HepG2 (cell line): ENCODE measurements around the gene HLA-DPA1. TPM values are rescaled to one million over a fixed set of nuclear protein-coding genes. Genes with fewer than 3 reads are reported as not detected.

Experiments used
- ATAC-seq: fragments of 200-7000 bp; cut with Tn5 transposase; 3 replicates; pipeline ENCODE4 v1.9.1; 2020; ENCODE audit warnings: mild to moderate bottlenecking, moderate library complexity
- BruUV-seq: library from RNA; stranded (reverse); fragments of 400-500 nt; replicated peaks from 2 replicates; lab custom pipeline; 2021; lab: Mats Ljungman, UMichigan
- CTCF ChIA-PET: fragments of 300-600 bp; formaldehyde crosslinking; extraction: SDS; loops from one replicate; lab custom pipeline; 2021; ENCODE audit warnings: low total read pairs, inconsistent platforms, low intra/inter-chr PET ratio; lab: Yijun Ruan, JAX
- POLR2A ChIA-PET: fragments of 350-600 bp; sonication (Branson Sonifier 250); formaldehyde crosslinking; loops from one replicate; lab custom pipeline; 2020; ENCODE audit warnings: antibody characterized with exemption, inconsistent platforms; lab: Yijun Ruan, JAX
- DNase-seq: peaks from one replicate; pipeline ENCODE4 v3.0.0-alpha.2; 2015; ENCODE audit warnings: low spot score
- FAIRE-seq: peaks from 3 replicates; lab custom pipeline; 2011; peaks lifted over from hg19 to GRCh38; lab: Jason Lieb, UNC
- H2AFZ ChIP-seq: one replicate; pipeline ENCODE4 v1.6.1; 2011; ENCODE audit warnings: low read length, inconsistent platforms
- H3K27ac ChIP-seq: fragments of 300-600 bp; 3 replicates; pipeline ENCODE4 v1.8.0; 2011; ENCODE audit warnings: mixed run types, mild to moderate bottlenecking, mixed read lengths, low read length, inconsistent platforms; ENCODE audit not compliant: insufficient read depth; ENCODE audit errors: extremely low read length
- H3K27me3 ChIP-seq, 2 experiments: fragments of 200-600 bp in 1 of 2; 2 replicates in 1 of 2; 3 replicates in 1 of 2; pipeline versions ENCODE4 v1.6.0 to v1.8.0; 2011; ENCODE audit warnings: low read length in 2 of 2, mild to moderate bottlenecking in 2 of 2, moderate library complexity in 2 of 2, inconsistent platforms in 1 of 2; ENCODE audit not compliant: insufficient read depth in 2 of 2, control insufficient read depth in 1 of 2
- H3K36me3 ChIP-seq, 2 experiments: fragments of 200-600 bp in 1 of 2; replicated peaks in 1 of 2; 2 replicates in 1 of 2; 3 replicates in 1 of 2; pipeline versions ENCODE4 v1.5.1 to v1.8.0; 2011; ENCODE audit warnings: low read length in 2 of 2, inconsistent platforms in 1 of 2; ENCODE audit not compliant: insufficient read depth in 2 of 2, control insufficient read depth in 1 of 2
- H3K4me1 ChIP-seq: 2 replicates; pipeline ENCODE4 v1.5.1; 2012; ENCODE audit warnings: low read length, inconsistent platforms; ENCODE audit not compliant: insufficient read depth
- H3K4me2 ChIP-seq: 2 replicates; pipeline ENCODE4 v1.6.0; 2011; ENCODE audit warnings: low read depth, low read length, inconsistent platforms
- H3K4me3 ChIP-seq, 3 experiments: fragments of 200-600 bp in 1 of 3; sonication (generic), shearing (Covaris generic) in 1 of 3; replicated peaks in 1 of 3; 2 replicates each; pipeline ENCODE4 v1.5.1; 2011 to 2016; ENCODE audit warnings: low read length in 3 of 3, inconsistent platforms in 2 of 3, low read depth in 2 of 3, mild to moderate bottlenecking in 2 of 3, control low read depth in 1 of 3, mixed read lengths in 1 of 3; ENCODE audit not compliant: insufficient read depth in 1 of 3
- H3K79me2 ChIP-seq: one replicate; pipeline ENCODE4 v1.6.1; 2011; ENCODE audit warnings: low read length, inconsistent platforms; ENCODE audit not compliant: insufficient read depth
- H3K9ac ChIP-seq: 2 replicates; pipeline ENCODE4 v1.6.0; 2011; ENCODE audit warnings: mild to moderate bottlenecking, low read depth, low read length, inconsistent platforms; ENCODE audit not compliant: insufficient read depth
- H3K9me3 ChIP-seq: 2 replicates; pipeline ENCODE4 v1.5.1; 2012; ENCODE audit warnings: mild to moderate bottlenecking, low read length
- H4K20me1 ChIP-seq: 2 replicates; pipeline ENCODE4 v1.6.0; 2011; ENCODE audit warnings: inconsistent platforms, mild to moderate bottlenecking, low read length, moderate library complexity; ENCODE audit not compliant: insufficient read depth
- FOXA1 ChIP-seq, 2 experiments: fragments of 450-650 bp in 1 of 2; sonication (generic) in 1 of 2; formaldehyde crosslinking in 1 of 2; IDR thresholded peaks; 2 replicates each; pipeline versions ENCODE4 v1.4.0 to v1.6.1; 2016 to 2020; ENCODE audit warnings: missing genetic modification reagents in 1 of 2
- HES4 ChIP-seq: sonication (generic); formaldehyde crosslinking; IDR thresholded peaks from 2 replicates; pipeline ENCODE4 v1.9.0; 2021; ENCODE audit warnings: mild to moderate bottlenecking, missing genetic modification reagents, borderline replicate concordance
- JUN ChIP-seq: sonication (generic); formaldehyde crosslinking; IDR thresholded peaks from 2 replicates; pipeline ENCODE4 v1.4.0; 2020; ENCODE audit warnings: mild to moderate bottlenecking, missing genetic modification reagents
- NCOR1 ChIP-seq: fragments of 200-600 bp; sonication (generic); IDR thresholded peaks from 2 replicates; pipeline ENCODE4 v1.7.0; 2017; ENCODE audit warnings: antibody characterized with exemption, low read length, borderline replicate concordance
- NR1H2 ChIP-seq: sonication (generic); formaldehyde crosslinking; IDR thresholded peaks from 2 replicates; pipeline ENCODE4 v1.8.1; 2022; ENCODE audit warnings: low read depth, missing genetic modification reagents, borderline replicate concordance
- NR3C1 ChIP-seq: sonication (generic); formaldehyde crosslinking; IDR thresholded peaks from 2 replicates; pipeline ENCODE4 v1.4.0; 2020; ENCODE audit warnings: missing genetic modification reagents
- RCOR2 ChIP-seq: IDR thresholded peaks from 2 replicates; pipeline ENCODE4 v1.6.1; 2016; ENCODE audit warnings: missing biosample characterization, missing genetic modification reagents
- TOPORS ChIP-seq: sonication (generic); formaldehyde crosslinking; IDR thresholded peaks from 2 replicates; pipeline ENCODE4 v1.8.0; 2023; ENCODE audit warnings: mild to moderate bottlenecking, missing genetic modification reagents
- ZNF235 ChIP-seq: sonication (generic); formaldehyde crosslinking; IDR thresholded peaks from 2 replicates; pipeline ENCODE4 v1.8.1; 2023; ENCODE audit warnings: mild to moderate bottlenecking, missing genetic modification reagents, borderline replicate concordance
- ZNF34 ChIP-seq: sonication (generic); formaldehyde crosslinking; IDR thresholded peaks from 2 replicates; pipeline ENCODE4 v1.4.0; 2020; ENCODE audit warnings: mild to moderate bottlenecking, missing genetic modification reagents, borderline replicate concordance
- ZNF382 ChIP-seq: sonication (generic); formaldehyde crosslinking; IDR thresholded peaks from 2 replicates; pipeline ENCODE4 v1.5.0; 2020; ENCODE audit warnings: missing genetic modification reagents, mild to moderate bottlenecking, borderline replicate concordance
- ZNF781 ChIP-seq: sonication (generic); formaldehyde crosslinking; IDR thresholded peaks from 2 replicates; pipeline ENCODE4 v1.5.1; 2020; ENCODE audit warnings: borderline replicate concordance, mild to moderate bottlenecking, missing genetic modification reagents; ENCODE audit errors: not compliant biosample characterization
- WGBS: methylation state at CpG from one replicate; pipeline ENCODE4 v1.1.6; 2017; ENCODE audit warnings: low lambda C conversion rate; 5-methylcytosine and 5-hydroxymethylcytosine counted together
- in situ Hi-C: cut with HindIII; loops from 2 replicates; pipeline ENCODE4 v1.10.0; 2017; ENCODE audit warnings: low pct_unique_long_range_greater_than_20kb; ENCODE audit not compliant: extremely low pct_ligation_motif_present
- intact Hi-C: fragments of 100-400 bp; cut with micrococcal nuclease; formaldehyde crosslinking; loops from one replicate; pipeline ENCODE4 v1.10.0; 2022; ENCODE audit not compliant: unreplicated experiment
- polyA plus RNA-seq, 8 experiments: library from polyadenylated mRNA; depleted of rRNA in 3 of 8; stranded (reverse) in 7 of 8; unstranded in 1 of 8; fragments of >200 nt; fragmentation: Illumina TruSeq in 4 of 8; extraction: Trizol in 4 of 8; gene quantifications; 2 replicates each; pipeline versions ENCODE4 v1.2.1 to v1.2.3, GENCODE V29; 2011 to 2016; ENCODE audit warnings: low read depth in 4 of 8, missing spikeins in 1 of 8, mixed read lengths in 1 of 8; ENCODE audit not compliant: insufficient read depth in 1 of 8
- total RNA-seq, 5 experiments: library from RNA; depleted of rRNA; stranded (reverse); fragments of >200 nt; fragmentation: Illumina TruSeq; extraction: Trizol; gene quantifications; 2 replicates each; pipeline ENCODE4 v1.2.3, GENCODE V29; 2016; ENCODE audit warnings: low read depth in 1 of 5
- TF ChIP-seq, protein P1 (sequence below): IDR thresholded peaks from 2 replicates; pipeline ENCODE4 v1.6.1; 2016; ENCODE audit warnings: missing compliant biosample characterization, missing genetic modification reagents, borderline replicate concordance
- TF ChIP-seq, protein P2 (sequence below): sonication (generic); formaldehyde crosslinking; IDR thresholded peaks from 2 replicates; pipeline ENCODE4 v1.5.0; 2020; ENCODE audit warnings: mild to moderate bottlenecking, low read depth, missing genetic modification reagents, borderline replicate concordance
- TF ChIP-seq, protein P3 (sequence below): sonication (generic); formaldehyde crosslinking; IDR thresholded peaks from 2 replicates; pipeline ENCODE4 v1.9.0; 2021; ENCODE audit warnings: missing genetic modification reagents, borderline replicate concordance
- TF ChIP-seq, protein P4 (sequence below): sonication (generic); formaldehyde crosslinking; IDR thresholded peaks from 2 replicates; pipeline ENCODE4 v1.4.0; 2020; ENCODE audit warnings: low read depth, mild to moderate bottlenecking, missing genetic modification reagents
- TF ChIP-seq, protein P5 (sequence below): IDR thresholded peaks from 2 replicates; pipeline ENCODE4 v1.6.1; 2016; ENCODE audit warnings: mild to moderate bottlenecking

HLA-DPA1 gene
- total and polyA plus RNA-seq, 2 of the 13 experiments (the other 11 are each of a cell fraction or from before 2014, with no cell fraction given), result not detected

DNA sequence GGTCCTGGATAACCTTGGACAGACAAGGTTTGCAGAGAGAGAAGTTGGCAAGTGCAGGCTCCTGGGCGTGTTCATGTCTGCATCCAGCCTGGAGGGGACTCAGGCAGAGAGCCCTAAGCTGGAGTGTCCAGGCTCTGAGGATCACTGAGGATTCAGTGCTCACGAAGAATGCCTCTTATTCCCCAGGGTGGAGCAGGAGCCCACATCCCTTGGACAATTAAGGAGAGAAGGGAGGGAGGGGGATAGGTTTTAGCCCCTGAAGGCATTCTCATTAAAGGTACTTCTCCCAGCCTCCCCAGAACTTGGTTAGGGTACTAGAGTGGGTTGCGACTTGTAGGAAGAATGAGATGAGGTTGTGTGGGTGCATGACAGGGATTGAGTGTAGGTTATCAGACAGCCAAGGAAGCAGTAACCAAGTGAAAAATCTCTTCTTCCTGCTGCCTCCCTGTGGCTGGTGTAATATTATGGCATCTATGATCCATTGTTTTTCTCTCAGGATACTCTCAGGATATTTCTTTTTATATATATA is 3.0 kb upstream of the HLA-DPA1 start:
- ATAC-seq (no peak), DNase-seq (no peak), FAIRE-seq (no peak)
- H3K27ac ChIP-seq, result no peak overlapping the region
- no peaks in the 10 kb centered on the region for H3K4me1 ChIP-seq
- no TSS peak for BruUV-seq
- no peaks in the 10 kb centered on the region for H3K9me3 ChIP-seq
- H3K79me2 ChIP-seq, result no peaks in the 10 kb centered on the region
- H3K4me2 ChIP-seq, result no peak overlapping the region
- ChIA-PET POLR2A (no interaction called here), CTCF (no interaction called here)
- H3K36me3 ChIP-seq, result no peaks in the 10 kb centered on the region
- no peak overlapping the region for H3K4me3 ChIP-seq
- no peak overlapping the region for H3K9ac ChIP-seq
- H2AFZ ChIP-seq, result no peak overlapping the region
- intact Hi-C loops (no loop called here), in situ Hi-C loops (no loop called here)
- WGBS, result 2% methylated on average over 3 of the region's 3 CpGs
- peaks cover 2 to 42% of the 10 kb centered on the region in 2 experiments; a peak in 4 of 5 replicates for H3K27me3 ChIP-seq
- no peaks in the 10 kb centered on the region for H4K20me1 ChIP-seq
- TF ChIP-seq NCOR1 (no peak), ZNF34 (no peak), ZNF235 (CRISPR knock-in tag) (no peak), TOPORS (CRISPR knock-in tag) (no peak), NR1H2 (CRISPR knock-in tag) (no peak), HES4 (CRISPR knock-in tag) (no peak), FOXA1 (IDR thresholded peaks at IDR 0.05) (no peak), FOXA1 (CRISPR knock-in tag; IDR thresholded peaks at IDR 0.05) (no peak), ZNF382 (CRISPR knock-in tag) (no peak), JUN (CRISPR knock-in tag) (no peak), NR3C1 (CRISPR knock-in tag) (no peak), RCOR2 (CRISPR knock-in tag) (no peak), ZNF781 (CRISPR knock-in tag) (no peak)
- TF ChIP-seq, protein P1, sequence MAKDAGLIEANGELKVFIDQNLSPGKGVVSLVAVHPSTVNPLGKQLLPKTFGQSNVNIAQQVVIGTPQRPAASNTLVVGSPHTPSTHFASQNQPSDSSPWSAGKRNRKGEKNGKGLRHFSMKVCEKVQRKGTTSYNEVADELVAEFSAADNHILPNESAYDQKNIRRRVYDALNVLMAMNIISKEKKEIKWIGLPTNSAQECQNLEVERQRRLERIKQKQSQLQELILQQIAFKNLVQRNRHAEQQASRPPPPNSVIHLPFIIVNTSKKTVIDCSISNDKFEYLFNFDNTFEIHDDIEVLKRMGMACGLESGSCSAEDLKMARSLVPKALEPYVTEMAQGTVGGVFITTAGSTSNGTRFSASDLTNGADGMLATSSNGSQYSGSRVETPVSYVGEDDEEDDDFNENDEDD (CRISPR knock-in tag), result no peak
- TF ChIP-seq, protein P2, sequence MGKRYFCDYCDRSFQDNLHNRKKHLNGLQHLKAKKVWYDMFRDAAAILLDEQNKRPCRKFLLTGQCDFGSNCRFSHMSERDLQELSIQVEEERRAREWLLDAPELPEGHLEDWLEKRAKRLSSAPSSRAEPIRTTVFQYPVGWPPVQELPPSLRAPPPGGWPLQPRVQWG (CRISPR knock-in tag), result no peak
- TF ChIP-seq, protein P3, sequence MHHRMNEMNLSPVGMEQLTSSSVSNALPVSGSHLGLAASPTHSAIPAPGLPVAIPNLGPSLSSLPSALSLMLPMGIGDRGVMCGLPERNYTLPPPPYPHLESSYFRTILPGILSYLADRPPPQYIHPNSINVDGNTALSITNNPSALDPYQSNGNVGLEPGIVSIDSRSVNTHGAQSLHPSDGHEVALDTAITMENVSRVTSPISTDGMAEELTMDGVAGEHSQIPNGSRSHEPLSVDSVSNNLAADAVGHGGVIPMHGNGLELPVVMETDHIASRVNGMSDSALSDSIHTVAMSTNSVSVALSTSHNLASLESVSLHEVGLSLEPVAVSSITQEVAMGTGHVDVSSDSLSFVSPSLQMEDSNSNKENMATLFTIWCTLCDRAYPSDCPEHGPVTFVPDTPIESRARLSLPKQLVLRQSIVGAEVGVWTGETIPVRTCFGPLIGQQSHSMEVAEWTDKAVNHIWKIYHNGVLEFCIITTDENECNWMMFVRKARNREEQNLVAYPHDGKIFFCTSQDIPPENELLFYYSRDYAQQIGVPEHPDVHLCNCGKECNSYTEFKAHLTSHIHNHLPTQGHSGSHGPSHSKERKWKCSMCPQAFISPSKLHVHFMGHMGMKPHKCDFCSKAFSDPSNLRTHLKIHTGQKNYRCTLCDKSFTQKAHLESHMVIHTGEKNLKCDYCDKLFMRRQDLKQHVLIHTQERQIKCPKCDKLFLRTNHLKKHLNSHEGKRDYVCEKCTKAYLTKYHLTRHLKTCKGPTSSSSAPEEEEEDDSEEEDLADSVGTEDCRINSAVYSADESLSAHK (CRISPR knock-in tag), result no peak
- TF ChIP-seq, protein P4, sequence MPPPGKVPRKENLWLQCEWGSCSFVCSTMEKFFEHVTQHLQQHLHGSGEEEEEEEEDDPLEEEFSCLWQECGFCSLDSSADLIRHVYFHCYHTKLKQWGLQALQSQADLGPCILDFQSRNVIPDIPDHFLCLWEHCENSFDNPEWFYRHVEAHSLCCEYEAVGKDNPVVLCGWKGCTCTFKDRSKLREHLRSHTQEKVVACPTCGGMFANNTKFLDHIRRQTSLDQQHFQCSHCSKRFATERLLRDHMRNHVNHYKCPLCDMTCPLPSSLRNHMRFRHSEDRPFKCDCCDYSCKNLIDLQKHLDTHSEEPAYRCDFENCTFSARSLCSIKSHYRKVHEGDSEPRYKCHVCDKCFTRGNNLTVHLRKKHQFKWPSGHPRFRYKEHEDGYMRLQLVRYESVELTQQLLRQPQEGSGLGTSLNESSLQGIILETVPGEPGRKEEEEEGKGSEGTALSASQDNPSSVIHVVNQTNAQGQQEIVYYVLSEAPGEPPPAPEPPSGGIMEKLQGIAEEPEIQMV (CRISPR knock-in tag), result no peak
- TF ChIP-seq, protein P5, sequence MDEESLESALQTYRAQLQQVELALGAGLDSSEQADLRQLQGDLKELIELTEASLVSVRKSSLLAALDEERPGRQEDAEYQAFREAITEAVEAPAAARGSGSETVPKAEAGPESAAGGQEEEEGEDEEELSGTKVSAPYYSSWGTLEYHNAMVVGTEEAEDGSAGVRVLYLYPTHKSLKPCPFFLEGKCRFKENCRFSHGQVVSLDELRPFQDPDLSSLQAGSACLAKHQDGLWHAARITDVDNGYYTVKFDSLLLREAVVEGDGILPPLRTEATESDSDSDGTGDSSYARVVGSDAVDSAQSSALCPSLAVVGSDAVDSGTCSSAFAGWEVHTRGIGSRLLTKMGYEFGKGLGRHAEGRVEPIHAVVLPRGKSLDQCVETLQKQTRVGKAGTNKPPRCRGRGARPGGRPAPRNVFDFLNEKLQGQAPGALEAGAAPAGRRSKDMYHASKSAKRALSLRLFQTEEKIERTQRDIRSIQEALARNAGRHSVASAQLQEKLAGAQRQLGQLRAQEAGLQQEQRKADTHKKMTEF (CRISPR knock-in tag), result no peak
